Activated T-helper 9 cell treated with anti-CD3 and anti-CD28 coated beads, Interleukin-2, amount 50 U/mL, for 16 hours (primary cell): ENCODE data around the gene ACTR10.

Source experiments
- DNase-seq: peaks from one replicate; pipeline ENCODE4 v3.0.0-alpha.2; 2020; ENCODE audit warnings: low read depth

Gene ACTR10

DNA sequence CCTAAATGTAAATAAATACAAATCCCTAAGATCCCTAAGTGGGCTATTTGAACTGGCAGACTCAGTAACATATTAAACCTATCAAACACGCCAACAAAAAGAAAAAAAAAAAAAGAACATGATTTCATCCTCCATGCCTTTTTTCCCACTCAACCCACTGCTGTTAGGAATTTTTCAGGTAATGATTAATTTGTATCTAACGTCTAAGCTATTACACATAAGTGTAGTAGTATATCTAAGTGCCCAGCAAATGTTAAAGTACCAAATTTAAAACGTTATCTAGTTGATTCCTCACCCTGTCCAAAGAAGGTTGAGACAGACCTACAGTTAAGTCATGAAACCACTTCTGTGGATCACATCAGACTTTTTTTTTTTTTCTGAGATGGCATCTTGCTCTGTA is 82.0 kb downstream of the ACTR10 start:
- DNase-seq: no peak

DNA sequence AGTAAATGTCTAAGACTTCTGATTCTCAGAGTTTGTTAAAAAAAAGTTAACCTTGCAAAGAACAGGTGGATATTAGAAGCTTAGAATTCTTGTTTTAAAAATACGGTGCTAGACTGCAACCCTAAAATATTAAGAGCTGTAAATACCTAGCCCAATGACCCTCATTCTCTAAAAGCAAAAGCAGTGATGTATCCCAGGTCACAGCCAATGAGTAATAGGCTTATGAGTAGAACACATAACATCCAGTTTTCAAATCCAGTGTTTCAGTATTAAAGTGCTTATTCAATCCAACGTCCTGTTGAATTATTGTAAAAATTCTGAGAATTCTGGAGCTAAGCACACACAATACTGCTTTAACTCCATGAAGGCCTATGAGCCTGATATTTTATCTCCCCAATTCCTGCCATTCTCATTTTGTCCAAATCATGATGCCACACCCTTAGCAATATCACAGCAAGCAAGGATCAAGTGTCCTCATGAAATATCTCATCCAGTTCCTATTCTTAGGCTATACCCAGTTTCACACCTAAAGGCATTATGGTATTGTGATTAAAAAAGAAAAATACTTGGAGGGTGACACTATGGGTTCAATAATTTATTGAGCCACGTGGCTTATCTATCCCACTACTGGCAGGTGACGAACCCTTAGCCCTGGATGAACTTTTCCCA is 83.1 kb downstream of the ACTR10 start:
- no peak for DNase-seq

DNA sequence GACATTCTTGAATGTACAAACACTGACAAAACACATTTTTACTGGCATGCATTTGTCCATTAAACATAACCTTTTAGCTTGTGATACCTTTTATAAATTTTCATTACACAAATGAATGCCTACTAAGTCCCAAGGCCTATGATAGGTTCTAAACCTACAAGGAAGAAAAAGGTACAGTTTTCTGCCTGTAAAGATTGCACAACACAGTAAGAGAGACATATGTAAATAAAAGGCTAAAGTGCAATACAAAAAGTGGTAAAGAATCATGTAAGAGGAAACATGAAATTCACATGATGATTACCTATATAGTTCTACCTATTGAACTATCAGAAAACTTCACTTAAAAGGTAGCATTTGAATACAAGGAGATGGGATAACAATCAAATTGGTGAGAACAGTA is 83.8 kb downstream of the ACTR10 start:
- no peak for DNase-seq

DNA sequence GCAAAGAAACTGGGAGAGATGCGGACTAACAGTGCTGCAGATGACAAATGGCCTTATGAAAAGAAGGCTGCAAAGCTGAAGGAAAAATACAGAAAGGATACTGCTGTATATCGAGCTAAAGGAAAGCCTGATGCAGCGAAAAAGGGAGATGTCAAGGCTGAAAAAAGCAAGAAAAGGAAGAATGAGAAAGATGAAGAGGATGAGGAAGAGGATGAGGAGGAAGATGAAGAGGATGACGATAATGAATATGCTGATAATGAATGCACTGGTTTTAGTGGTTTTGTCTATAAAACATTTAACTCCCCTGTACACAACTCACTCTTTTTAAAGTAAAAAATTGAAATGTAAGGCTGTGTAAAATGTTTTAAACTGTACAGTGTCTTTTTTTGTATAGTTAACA is 85.2 kb downstream of the ACTR10 start:
- DNase-seq: no peak
